Measurements from ENCODE around the gene C1QTNF5. TPM values are rescaled to one million over a fixed set of nuclear protein-coding genes. Genes with fewer than 3 reads are reported as not detected.
A peak's percentile ranks its signal among the peaks of the same experiment; 100 is the strongest.

The C1QTNF5 gene
- total RNA-seq, 2 experiments from 2014 or later, result not detected

DNA sequence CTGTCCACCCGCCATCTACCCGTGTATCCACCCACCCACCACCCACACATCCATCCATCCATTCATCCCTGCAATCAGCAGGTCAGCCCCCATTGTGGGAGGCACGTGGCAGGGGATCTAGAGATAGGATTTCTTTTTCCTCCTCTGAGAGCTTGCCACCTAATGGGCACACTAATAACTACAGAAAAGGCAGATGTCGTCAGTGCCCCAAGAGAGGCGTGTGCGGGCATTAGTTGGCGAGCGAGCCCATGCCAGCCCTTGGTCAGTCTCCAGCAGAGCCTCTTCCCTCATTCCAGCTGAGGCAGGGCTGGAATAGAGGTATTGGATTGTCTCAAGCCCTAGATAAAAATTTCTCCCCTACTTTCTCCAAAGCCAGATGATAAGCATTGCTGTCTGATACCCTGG, 31.1 kb upstream of the C1QTNF5 start:
- CTCF ChIA-PET, result interaction anchor here (1.6 to 5.7 kb wide), 3 partner anchors 9 to 16 kb away, joined by 10 to 109 read pairs (median 13); partner anchors contain the start of gene USP2
- DNase-seq, result no peak
- Mint-ChIP-seq H3K36me3 (ENCODE audit: low read depth) (no peaks in the 10 kb centered on the region), H3K9me3 (ENCODE audit: insufficient read depth) (no peaks in the 10 kb centered on the region), H3K27me3 (ENCODE audit: low read depth) (peaks cover 11% of the 10 kb centered on the region), H3K27ac (no peak overlapping the region), H3K4me3 (no peak overlapping the region), H3K4me1 (ENCODE audit: low read depth) (peaks cover 13% of the 10 kb centered on the region)
- no peak for ATAC-seq
- POLR2A ChIA-PET, result no interaction called here

GRCh38 chr11:119371067-119371601, 30.5 kb upstream of the C1QTNF5 start:
- H3K27ac Mint-ChIP-seq, result no peak overlapping the region
- ChIA-PET POLR2A (no interaction called here), CTCF (interaction anchor here (1.6 to 2.1 kb wide), 2 partner anchors 10 to 15 kb away, joined by 10 to 13 read pairs; partner anchors contain the start of gene USP2)
- H3K4me1 Mint-ChIP-seq (ENCODE audit: low read depth), result peaks cover 13% of the 10 kb centered on the region
- H3K9me3 Mint-ChIP-seq (ENCODE audit: insufficient read depth), result no peaks in the 10 kb centered on the region
- H3K36me3 Mint-ChIP-seq (ENCODE audit: low read depth), result no peaks in the 10 kb centered on the region
- H3K4me3 Mint-ChIP-seq, result no peak overlapping the region
- ATAC-seq (no peak), DNase-seq (no peak)
- peaks cover 16% of the 10 kb centered on the region for H3K27me3 Mint-ChIP-seq (ENCODE audit: low read depth)

DNA sequence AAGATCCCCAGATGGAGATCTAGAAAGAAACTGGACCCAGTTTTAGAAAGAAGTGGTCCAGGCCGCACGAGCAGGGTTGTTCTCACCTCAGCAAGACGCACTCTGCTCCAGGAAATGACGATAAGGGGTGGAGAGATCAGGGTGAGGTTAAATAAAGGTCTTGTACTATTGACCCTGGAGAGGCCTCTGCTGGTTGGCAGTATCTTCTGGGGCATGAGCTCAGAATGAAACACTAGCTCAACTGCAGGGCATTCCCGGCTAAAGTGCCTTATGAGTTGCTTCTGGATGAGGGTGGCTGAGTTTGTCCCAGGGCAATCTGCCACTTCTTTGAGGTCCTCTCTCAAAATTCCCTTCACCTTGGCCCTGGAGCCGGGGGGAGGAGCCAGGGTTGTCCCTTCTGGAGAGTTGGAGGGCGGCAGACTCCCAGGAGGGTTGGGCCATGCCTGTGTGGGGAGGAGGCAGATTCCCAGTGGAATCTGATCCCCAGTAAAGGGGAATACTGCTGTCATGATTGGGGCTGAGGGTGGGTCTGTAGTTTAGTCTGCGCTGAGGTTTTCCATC, 29.9 kb upstream of the C1QTNF5 start:
- H3K27ac Mint-ChIP-seq, result no peak overlapping the region
- CTCF ChIA-PET, result interaction anchor here (1.6 to 2.1 kb wide), 2 partner anchors 10 to 15 kb away, joined by 10 to 13 read pairs; partner anchors contain the start of gene USP2
- H3K36me3 Mint-ChIP-seq (ENCODE audit: low read depth), result no peaks in the 10 kb centered on the region
- POLR2A ChIA-PET, result no interaction called here
- no peak overlapping the region for H3K4me3 Mint-ChIP-seq
- ATAC-seq, result no peak
- peaks cover 13% of the 10 kb centered on the region for H3K4me1 Mint-ChIP-seq (ENCODE audit: low read depth)
- no peak for DNase-seq
- H3K9me3 Mint-ChIP-seq (ENCODE audit: insufficient read depth), result no peaks in the 10 kb centered on the region
- H3K27me3 Mint-ChIP-seq (ENCODE audit: low read depth), result peaks cover 17% of the 10 kb centered on the region

GRCh38 chr11:119369132-119369925, 28.6 kb upstream of the C1QTNF5 start:
- ATAC-seq (no peak), DNase-seq (no peak)
- Mint-ChIP-seq H3K27me3 (ENCODE audit: low read depth) (peaks cover 28% of the 10 kb centered on the region), H3K4me3 (no peak overlapping the region), H3K4me1 (ENCODE audit: low read depth) (peaks cover 16% of the 10 kb centered on the region), H3K27ac (no peak overlapping the region), H3K36me3 (ENCODE audit: low read depth) (no peaks in the 10 kb centered on the region), H3K9me3 (ENCODE audit: insufficient read depth) (no peaks in the 10 kb centered on the region)
- ChIA-PET CTCF (interaction anchor here (1.4 to 3.6 kb wide), 2 partner anchors 11 to 13 kb away, joined by 6 to 24 read pairs; no protein-coding TSS in a partner anchor), POLR2A (no interaction called here)

- H3K9me3 Mint-ChIP-seq (ENCODE audit: insufficient read depth), result no peaks in the 10 kb centered on the region
- no peaks in the 10 kb centered on the region for H3K36me3 Mint-ChIP-seq (ENCODE audit: low read depth)
- DNase-seq (no peak), ATAC-seq (no peak)
- peaks cover 7% of the 10 kb centered on the region for H3K4me1 Mint-ChIP-seq (ENCODE audit: low read depth)
- CTCF ChIA-PET, result interaction anchor here (1.1 to 3.6 kb wide), 4 partner anchors 10 to 108 kb away, joined by 3 to 24 read pairs (median 6); no protein-coding TSS in a partner anchor
- H3K27me3 Mint-ChIP-seq (ENCODE audit: low read depth), result peaks cover 29% of the 10 kb centered on the region
- H3K4me3 Mint-ChIP-seq, result no peak overlapping the region
- POLR2A ChIA-PET, result no interaction called here
- H3K27ac Mint-ChIP-seq, result no peak overlapping the region
These were observed 27.7 kb upstream of the C1QTNF5 start for GRCh38 chr11:119368121-119369034.

- Mint-ChIP-seq H3K27ac (no peak overlapping the region), H3K9me3 (ENCODE audit: insufficient read depth) (no peaks in the 10 kb centered on the region), H3K4me1 (ENCODE audit: low read depth) (peaks cover 3% of the 10 kb centered on the region), H3K27me3 (ENCODE audit: low read depth) (peaks cover 35% of the 10 kb centered on the region), H3K4me3 (no peak overlapping the region), H3K36me3 (ENCODE audit: low read depth) (no peaks in the 10 kb centered on the region)
- ChIA-PET POLR2A (no interaction called here), CTCF (interaction anchor here (1.1 to 3.6 kb wide), 4 partner anchors 9 to 109 kb away, joined by 3 to 24 read pairs (median 6); no protein-coding TSS in a partner anchor)
- ATAC-seq (no peak), DNase-seq (no peak)
These were observed 27.0 kb upstream of the C1QTNF5 start for GRCh38 chr11:119367661-119368120.

DNA sequence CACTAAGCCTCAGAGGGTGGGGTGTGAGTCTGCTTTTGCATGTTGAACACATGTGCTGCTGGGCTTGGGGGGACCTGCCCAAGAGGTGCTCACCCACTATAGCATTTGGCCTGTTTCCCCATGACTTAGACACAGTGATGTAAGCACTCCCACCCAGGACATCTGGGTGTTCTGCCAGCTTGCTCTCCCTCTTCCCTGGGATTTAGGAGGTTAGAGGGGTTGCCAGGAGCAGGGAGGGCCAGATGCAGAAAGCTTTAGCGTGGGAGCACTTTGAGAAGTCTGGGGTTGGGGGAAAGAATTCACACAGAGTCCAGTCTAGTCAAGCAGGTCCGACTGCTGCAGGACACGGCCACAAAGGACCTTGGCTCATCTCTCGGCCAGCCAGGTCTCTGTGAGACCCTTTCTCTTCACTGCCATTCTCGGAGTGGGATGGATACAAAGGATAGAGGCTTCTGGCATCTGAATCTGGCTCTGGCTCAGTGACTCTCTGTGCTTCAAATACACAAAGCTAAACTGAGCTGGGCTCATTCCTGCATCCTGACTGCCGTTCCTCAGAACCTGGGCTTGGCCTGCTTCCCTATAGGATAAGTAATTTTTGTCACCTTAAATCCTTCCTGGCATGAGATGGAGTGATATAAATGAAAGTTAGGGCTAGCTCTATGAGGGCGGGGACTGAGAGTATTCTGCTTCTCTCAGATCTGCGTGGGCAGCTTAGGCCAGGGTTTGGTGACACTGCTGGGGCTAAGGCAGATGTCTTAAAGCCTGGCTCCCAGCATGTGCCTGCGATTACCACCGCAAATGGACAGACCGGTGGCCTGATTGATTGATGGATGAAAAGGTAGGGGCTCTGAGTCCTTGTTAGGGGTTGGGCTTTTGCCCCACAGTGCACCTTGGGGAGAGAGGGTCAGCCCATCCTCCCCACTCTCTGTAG, 26.3 kb upstream of the C1QTNF5 start:
- H3K9me3 Mint-ChIP-seq (ENCODE audit: insufficient read depth), result no peaks in the 10 kb centered on the region
- H3K27me3 Mint-ChIP-seq (ENCODE audit: low read depth), result peaks cover 42% of the 10 kb centered on the region
- ATAC-seq, result no peak
- ChIA-PET POLR2A (no interaction called here), CTCF (interaction anchor here (1.3 to 3.6 kb wide), 2 partner anchors 11 to 109 kb away, joined by 3 to 24 read pairs; no protein-coding TSS in a partner anchor)
- H3K4me3 Mint-ChIP-seq, result no peak overlapping the region
- H3K27ac Mint-ChIP-seq, result no peak overlapping the region
- DNase-seq, result no peak
- H3K36me3 Mint-ChIP-seq (ENCODE audit: low read depth), result no peaks in the 10 kb centered on the region
- H3K4me1 Mint-ChIP-seq (ENCODE audit: low read depth), result peaks cover 3% of the 10 kb centered on the region

DNA sequence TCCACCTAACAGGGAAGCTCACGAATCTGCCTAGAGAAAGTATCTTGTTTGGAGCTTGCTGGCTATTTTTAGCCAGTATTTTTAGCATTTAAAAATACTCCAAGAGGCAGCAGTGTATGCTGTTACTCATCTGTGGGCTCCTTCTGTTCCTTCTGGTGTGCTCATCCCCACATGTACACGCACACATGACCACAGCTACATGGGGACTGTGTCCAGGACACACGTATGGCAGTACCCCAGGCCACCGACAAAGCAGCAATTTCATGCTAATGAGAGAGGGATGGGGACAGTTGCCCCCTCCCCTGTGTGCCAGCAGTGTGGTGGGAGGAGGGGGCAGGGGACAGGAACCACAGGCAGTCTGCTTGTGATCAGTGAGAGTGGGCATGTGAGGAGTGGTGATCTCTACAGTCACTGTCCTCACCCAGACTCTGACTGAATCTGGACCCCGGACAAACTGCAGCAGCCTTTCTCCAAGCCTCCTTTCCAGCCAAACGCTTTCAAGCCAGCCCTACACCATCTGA, 24.4 kb upstream of the C1QTNF5 start:
- H3K27ac Mint-ChIP-seq, result no peak overlapping the region
- ChIA-PET POLR2A (interaction anchor here (0.7 kb wide), 1 partner anchor 16 kb away, joined by 3 read pairs; the partner anchor contains the start of gene USP2), CTCF (interaction anchor here (1.1 to 2.2 kb wide), 3 partner anchors 9 to 18 kb away, joined by 4 to 12 read pairs (median 5); no protein-coding TSS in a partner anchor)
- no peaks in the 10 kb centered on the region for H3K9me3 Mint-ChIP-seq (ENCODE audit: insufficient read depth)
- no peaks in the 10 kb centered on the region for H3K36me3 Mint-ChIP-seq (ENCODE audit: low read depth)
- H3K4me3 Mint-ChIP-seq, result no peak overlapping the region
- ATAC-seq (no peak), DNase-seq (no peak)
- peaks cover 43% of the 10 kb centered on the region for H3K27me3 Mint-ChIP-seq (ENCODE audit: low read depth)
- peaks cover 3% of the 10 kb centered on the region for H3K4me1 Mint-ChIP-seq (ENCODE audit: low read depth)

GRCh38 chr11:119363851-119364590, 23.3 kb upstream of the C1QTNF5 start:
- CTCF ChIA-PET, result interaction anchor here (0.7 to 2.2 kb wide), 5 partner anchors 8 to 19 kb away, joined by 3 to 12 read pairs (median 4); no protein-coding TSS in a partner anchor
- Mint-ChIP-seq H3K27me3 (ENCODE audit: low read depth) (peaks cover 41% of the 10 kb centered on the region), H3K27ac (no peak overlapping the region), H3K9me3 (ENCODE audit: insufficient read depth) (no peaks in the 10 kb centered on the region), H3K36me3 (ENCODE audit: low read depth) (no peaks in the 10 kb centered on the region), H3K4me1 (ENCODE audit: low read depth) (peaks cover 9% of the 10 kb centered on the region), H3K4me3 (peak overlapping the region; percentile 52)
- DNase-seq (peak; percentile 51), ATAC-seq (peak; percentile 91)
- POLR2A ChIA-PET, result interaction anchor here (0.7 kb wide), 1 partner anchor 18 kb away, joined by 3 read pairs; the partner anchor contains the start of gene USP2
